T47D (cell line): ENCODE results near the gene FLVCR2.

Source experiments
- DNase-seq, 2 experiments: peaks; one replicate each; pipeline versions ENCODE4 v3.0.0 to v3.0.0-alpha.2; 2011 to 2012; ENCODE audit warnings: low read depth in 1 of 2, low spot score in 1 of 2
- JUND ChIP-seq: IDR thresholded peaks from 2 replicates; pipeline ENCODE4 v1.6.1; 2012; ENCODE audit warnings: low read depth
- in situ Hi-C: cut with HindIII; loops from 2 replicates; pipeline ENCODE4 v1.10.0; 2016; ENCODE audit warnings: low sequenced_read_pairs, low pct_unique_long_range_greater_than_20kb

Gene FLVCR2

DNA sequence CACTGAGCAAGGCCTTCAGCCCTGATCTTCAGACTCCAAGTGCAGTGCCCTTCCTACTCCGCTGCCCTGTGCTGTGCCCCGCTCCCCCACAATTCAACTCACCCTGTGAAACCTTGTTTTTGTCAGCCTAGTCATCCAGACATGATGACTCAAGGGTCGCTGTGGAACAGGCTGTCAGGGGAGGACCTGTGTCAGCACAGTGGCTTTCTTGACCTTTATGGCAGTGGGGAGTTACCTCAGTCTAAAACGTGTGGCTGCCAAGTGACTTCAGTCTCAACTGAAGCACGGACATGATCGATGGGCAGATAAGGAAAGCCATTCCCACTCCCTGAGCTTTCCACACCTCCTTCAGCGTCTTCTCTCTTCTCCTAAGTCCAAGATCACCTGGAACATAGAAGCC is 16.3 kb upstream of the FLVCR2 start:
- TF ChIP-seq JUND: no peak
- no peak for DNase-seq
- in situ Hi-C loops: no loop called here

GRCh38 chr14:75562489-75562888 is 15.9 kb upstream of the FLVCR2 start:
- in situ Hi-C loops: no loop called here
- no peak for TF ChIP-seq JUND
- DNase-seq: no peak

DNA sequence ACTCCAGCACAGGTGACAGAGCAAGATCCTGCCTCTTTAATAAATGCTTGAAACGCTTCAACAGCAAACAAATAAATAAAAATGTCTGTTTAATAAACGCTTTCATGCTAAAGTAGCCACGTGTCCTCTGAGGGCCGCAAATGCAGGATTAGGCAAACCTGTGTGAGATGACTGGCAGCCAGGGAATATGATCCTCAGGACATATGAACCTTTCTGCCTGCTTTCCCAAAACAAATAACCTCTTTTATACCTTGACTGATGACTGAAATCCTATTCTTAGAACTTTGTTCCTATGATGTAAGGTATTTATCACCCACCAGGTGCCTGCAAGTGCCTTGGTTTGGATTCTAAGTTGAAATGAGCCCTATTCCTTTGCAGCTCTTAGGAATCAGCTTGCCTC is 14.5 kb upstream of the FLVCR2 start:
- no peak for TF ChIP-seq JUND
- DNase-seq: no peak
- in situ Hi-C loops: no loop called here

GRCh38 chr14:75565056-75565455 is 13.4 kb upstream of the FLVCR2 start:
- DNase-seq: no peak
- in situ Hi-C loops: no loop called here
- TF ChIP-seq JUND: no peak

GRCh38 chr14:75566321-75566720 is 12.1 kb upstream of the FLVCR2 start:
- in situ Hi-C loops: no loop called here
- peak; percentile 34 to 80 for DNase-seq

DNA sequence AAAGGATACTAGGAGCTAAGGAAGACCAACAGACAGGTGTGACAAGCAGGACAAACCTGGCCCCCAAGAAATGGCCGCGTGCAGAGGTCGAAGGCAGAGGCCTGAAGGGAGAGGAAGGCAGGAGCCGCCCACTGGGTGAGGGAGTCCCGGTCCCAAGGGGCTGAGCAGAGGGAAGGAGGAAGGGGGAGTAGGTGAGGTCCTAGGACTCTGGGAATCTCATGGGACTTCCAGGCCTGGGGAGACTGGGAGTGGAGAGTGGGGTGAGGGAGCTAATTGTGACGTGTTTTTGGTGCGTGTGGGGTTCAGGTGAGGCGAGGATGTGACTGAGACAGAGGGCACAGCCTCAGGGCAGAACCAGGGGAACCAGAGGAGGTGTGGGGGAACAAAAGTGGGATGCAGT is 11.7 kb upstream of the FLVCR2 start:
- in situ Hi-C loops: no loop called here
- TF ChIP-seq JUND: no peak

More at GRCh38 chr14:75566321-75566720, 12.1 kb upstream of the FLVCR2 start:
- no peak for TF ChIP-seq JUND

GRCh38 chr14:75568140-75568539 is 10.3 kb upstream of the FLVCR2 start:
- DNase-seq: no peak
- in situ Hi-C loops: no loop called here
- no peak for TF ChIP-seq JUND

More for the DNA sequence above, 11.7 kb upstream of the FLVCR2 start:
- DNase-seq: no peak

DNA sequence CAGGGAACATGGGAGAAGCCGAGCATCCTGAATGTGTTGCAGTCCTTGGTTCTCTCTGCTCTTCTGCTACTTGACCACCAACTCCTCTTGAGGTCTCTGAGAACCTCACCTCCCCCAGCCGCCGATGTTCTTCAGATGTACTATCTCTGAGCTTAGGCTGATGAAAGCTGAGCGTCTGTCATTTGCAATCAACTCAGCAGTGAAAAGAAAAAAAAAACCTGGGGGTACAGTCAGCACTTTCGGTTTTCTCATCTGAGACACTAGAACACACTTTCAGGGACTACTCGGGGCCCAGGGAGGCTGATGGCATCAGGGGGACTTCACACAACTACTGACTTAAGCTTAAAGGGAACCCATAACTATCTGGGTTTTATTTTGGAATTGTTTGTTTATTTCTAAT is 9.6 kb upstream of the FLVCR2 start:
- in situ Hi-C loops: no loop called here
- no peak for TF ChIP-seq JUND
- no peak for DNase-seq

GRCh38 chr14:75570797-75571196 is 7.6 kb upstream of the FLVCR2 start:
- in situ Hi-C loops: no loop called here
- no peak for DNase-seq
- no peak for TF ChIP-seq JUND

GRCh38 chr14:75572104-75572503 is 6.3 kb upstream of the FLVCR2 start:
- DNase-seq: peak in 1 of 2 experiments; percentile 91
- TF ChIP-seq JUND: no peak
- in situ Hi-C loops: no loop called here

DNA sequence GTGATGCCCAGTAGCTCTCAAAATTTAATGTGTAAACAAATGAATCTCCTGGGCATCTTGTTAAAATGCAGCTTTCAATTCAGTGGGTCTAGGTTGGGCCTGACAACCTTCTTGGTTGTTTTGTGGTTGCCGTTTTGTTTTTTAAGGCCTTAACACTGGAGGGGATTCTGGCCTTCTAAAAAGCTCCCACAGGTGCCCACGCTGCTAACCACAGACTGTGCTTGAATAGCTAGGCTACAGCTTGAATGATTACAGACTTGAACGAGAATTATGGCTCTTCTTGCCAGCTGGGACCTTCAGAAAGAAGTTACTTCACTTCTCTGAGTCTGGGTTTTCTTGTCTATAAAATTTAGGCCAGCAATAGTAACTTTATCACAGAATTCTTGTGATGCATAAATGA is 1.3 kb upstream of the FLVCR2 start:
- no peak for TF ChIP-seq JUND
- in situ Hi-C loops: no loop called here
- no peak for DNase-seq

- in situ Hi-C loops: no loop called here
- no peak for TF ChIP-seq JUND
- peak; percentile 82 to 91 for DNase-seq
These were observed 705 bp upstream of the FLVCR2 start for GRCh38 chr14:75577729-75578101.

GRCh38 chr14:75578786-75579337 is 442 bp downstream of the FLVCR2 start:
- TF ChIP-seq JUND: no peak
- in situ Hi-C loops: no loop called here
- DNase-seq: peak; percentile 75 to 88

DNA sequence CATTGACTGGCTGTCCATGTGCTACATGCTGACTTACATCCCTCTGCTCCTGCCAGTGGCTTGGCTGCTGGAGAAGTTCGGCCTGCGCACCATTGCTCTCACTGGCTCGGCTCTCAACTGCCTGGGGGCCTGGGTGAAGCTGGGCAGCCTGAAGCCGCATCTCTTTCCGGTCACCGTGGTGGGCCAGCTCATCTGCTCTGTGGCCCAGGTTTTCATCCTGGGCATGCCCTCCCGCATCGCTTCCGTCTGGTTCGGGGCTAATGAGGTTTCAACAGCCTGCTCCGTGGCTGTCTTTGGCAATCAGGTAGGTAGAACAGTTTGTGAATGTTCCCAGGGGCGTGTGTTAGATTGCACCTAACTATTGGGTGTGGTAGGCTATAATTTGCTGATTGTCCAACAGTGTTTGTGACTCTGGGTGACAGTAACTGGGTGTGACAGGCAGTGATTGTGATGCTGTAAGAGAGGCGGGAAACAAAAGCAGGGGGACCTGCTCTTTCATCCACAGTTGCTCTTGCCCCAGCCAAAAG is 981 bp downstream of the FLVCR2 start:
- in situ Hi-C loops: no loop called here
- no peak for DNase-seq

GRCh38 chr14:75579882-75580281 is 1.5 kb downstream of the FLVCR2 start:
- TF ChIP-seq JUND: no peak
- no peak for DNase-seq
- in situ Hi-C loops: no loop called here

More for the DNA sequence above, 981 bp downstream of the FLVCR2 start:
- no peak for TF ChIP-seq JUND
